Measurements from ENCODE around the gene PPP1R14D.

The PPP1R14D gene

GRCh38 chr15:40850576-40851112 lies 22.1 kb upstream of the PPP1R14D start:
- DNase-seq = no peak

- DNase-seq = no peak
These were observed 18.9 kb upstream of the PPP1R14D start for GRCh38 chr15:40847223-40847961.

- DNase-seq = no peak
These were observed 18.3 kb upstream of the PPP1R14D start for GRCh38 chr15:40846841-40847222.

- DNase-seq = no peak
These were observed 17.2 kb upstream of the PPP1R14D start for GRCh38 chr15:40845511-40846284.

- no peak for DNase-seq
These were observed 16.5 kb upstream of the PPP1R14D start for GRCh38 chr15:40845036-40845435.

GRCh38 chr15:40844696-40845030 lies 16.2 kb upstream of the PPP1R14D start:
- DNase-seq = no peak

- DNase-seq = no peak
These were observed 15.6 kb upstream of the PPP1R14D start, which contains the start of gene SPINT1 for GRCh38 chr15:40843885-40844695. Gene SPINT1, plus strand, starts transcription at chr15:40844048. Its CDS starts 507 bp downstream, at chr15:40844555.

GRCh38 chr15:40843261-40843884 lies 14.9 kb upstream of the PPP1R14D start:
- DNase-seq = no peak

GRCh38 chr15:40841741-40842140 lies 13.2 kb upstream of the PPP1R14D start:
- no peak for DNase-seq

GRCh38 chr15:40838756-40839155 lies 10.2 kb upstream of the PPP1R14D start:
- DNase-seq = no peak

GRCh38 chr15:40836020-40836419 lies 7.5 kb upstream of the PPP1R14D start:
- DNase-seq = no peak

- no peak for DNase-seq
These were observed 4.4 kb upstream of the PPP1R14D start for GRCh38 chr15:40832903-40833302.

- no peak for DNase-seq
These were observed 3.4 kb upstream of the PPP1R14D start for GRCh38 chr15:40831861-40832260.

GRCh38 chr15:40830884-40831283 lies 2.4 kb upstream of the PPP1R14D start:
- DNase-seq = no peak

- no peak for DNase-seq
These were observed 607 bp upstream of the PPP1R14D start for GRCh38 chr15:40829115-40829514.

- DNase-seq = no peak
These were observed 2.0 kb downstream of the PPP1R14D start for GRCh38 chr15:40826423-40827075.

- no peak for DNase-seq
These were observed 2.7 kb downstream of the PPP1R14D start for GRCh38 chr15:40825661-40826422.

- DNase-seq = no peak
These were observed 4.8 kb downstream of the PPP1R14D start for GRCh38 chr15:40823572-40824343.

- DNase-seq = no peak
These were observed 7.3 kb downstream of the PPP1R14D start for GRCh38 chr15:40821195-40821594.

GRCh38 chr15:40819048-40819447 lies 9.5 kb downstream of the PPP1R14D start:
- DNase-seq = no peak
